Stimulated activated effector memory CD8-positive, alpha-beta T cell treated with anti-CD3 and anti-CD28 coated beads, Interleukin-12 subunit alpha, Interleukin-12 subunit beta, amount 100 ng/mL, for 72 hours (primary cell): ENCODE results near the gene MACROH2A2.
"Not testable (repeated sequence)": the region's sequence is repeated elsewhere in the genome, so short reads cannot be mapped to it uniquely, and the experiment has no call there.

Experiments
- ATAC-seq: fragments of 150-1000 bp; cut with Tn5 transposase; 2 replicates; pipeline ENCODE4 v1.10.0; 2021
- DNase-seq, 2 donors: peaks; one replicate each; pipeline ENCODE4 v3.0.0; 2021 to 2022; ENCODE audit warnings: low spot score in 2 of 2
- H3K27ac Mint-ChIP-seq: one replicate; pipeline ENCODE4 v1.8.0; 2022; ENCODE audit warnings: mild to moderate bottlenecking, mixed read lengths
- H3K36me3 Mint-ChIP-seq: one replicate; pipeline ENCODE4 v1.8.0; 2022; ENCODE audit warnings: mild to moderate bottlenecking, mixed read lengths
- H3K4me1 Mint-ChIP-seq: one replicate; pipeline ENCODE4 v1.8.0; 2022; ENCODE audit warnings: mixed read lengths
- H3K4me3 Mint-ChIP-seq: one replicate; pipeline ENCODE4 v1.8.0; 2022; ENCODE audit warnings: mild to moderate bottlenecking, mixed read lengths
- H3K9me3 Mint-ChIP-seq: one replicate; pipeline ENCODE4 v1.8.0; 2022; ENCODE audit warnings: mixed read lengths

The MACROH2A2 gene

GRCh38 chr10:70140297-70140696, 87.7 kb downstream of the MACROH2A2 start:
- H3K36me3 Mint-ChIP-seq, result no peaks in the 10 kb centered on the region
- H3K4me3 Mint-ChIP-seq, result no peak overlapping the region
- ATAC-seq (no peak), DNase-seq (no peak)
- H3K9me3 Mint-ChIP-seq, result no peaks in the 10 kb centered on the region
- peaks cover 38% of the 10 kb centered on the region for H3K4me1 Mint-ChIP-seq
- H3K27ac Mint-ChIP-seq, result no peak overlapping the region

GRCh38 chr10:70142555-70142954, 89.9 kb downstream of the MACROH2A2 start:
- Mint-ChIP-seq H3K4me1 (peaks cover 31% of the 10 kb centered on the region), H3K9me3 (no peaks in the 10 kb centered on the region), H3K4me3 (no peak overlapping the region), H3K36me3 (peaks cover 14% of the 10 kb centered on the region), H3K27ac (no peak overlapping the region)
- no peak for DNase-seq
- ATAC-seq, result no peak

- DNase-seq, result no peak
- Mint-ChIP-seq H3K4me3 (peak overlapping the region; percentile 69), H3K4me1 (peaks cover 31% of the 10 kb centered on the region), H3K36me3 (peaks cover 29% of the 10 kb centered on the region), H3K27ac (peak overlapping the region; percentile 79), H3K9me3 (no peaks in the 10 kb centered on the region)
- no peak for ATAC-seq
Measured at GRCh38 chr10:70144372-70145110, 91.9 kb downstream of the MACROH2A2 start.

- Mint-ChIP-seq H3K4me1 (peaks cover 31% of the 10 kb centered on the region), H3K27ac (peak overlapping the region; percentile 79)
- ATAC-seq, result peak; percentile 6
Measured at GRCh38 chr10:70145166-70145665, 92.6 kb downstream of the MACROH2A2 start.

GRCh38 chr10:70145666-70146488, 93.2 kb downstream of the MACROH2A2 start:
- H3K36me3 Mint-ChIP-seq, result peaks cover 42% of the 10 kb centered on the region
- ATAC-seq, result peak; percentile 76
- peaks cover 31% of the 10 kb centered on the region for H3K4me1 Mint-ChIP-seq

More at GRCh38 chr10:70145166-70145665, 92.6 kb downstream of the MACROH2A2 start:
- peak in 1 of 2 donors; percentile 68 for DNase-seq
- Mint-ChIP-seq H3K9me3 (no peaks in the 10 kb centered on the region), H3K36me3 (peaks cover 36% of the 10 kb centered on the region), H3K4me3 (peak overlapping the region; percentile 69)

GRCh38 chr10:70146489-70147258, 94.0 kb downstream of the MACROH2A2 start, which contains the start of gene TYSND1:
TSS of gene TYSND1 (minus strand) at chr10:70146700. CDS start at chr10:70146586, 114 bp downstream.
- Mint-ChIP-seq H3K4me3 (peak within 1 kb of the TSS; percentile 69), H3K9me3 (no peaks in the 10 kb centered on the region), H3K27ac (peak within 1 kb of the TSS; percentile 79), H3K36me3 (peaks cover 50% of the 10 kb centered on the region), H3K4me1 (peaks cover 31% of the 10 kb centered on the region)
- peak; percentile 82 to 96 for DNase-seq
- peak; percentile 90 for ATAC-seq

More at GRCh38 chr10:70145666-70146488, 93.2 kb downstream of the MACROH2A2 start:
- H3K27ac Mint-ChIP-seq, result peak overlapping the region; percentile 79
- peak overlapping the region; percentile 69 for H3K4me3 Mint-ChIP-seq
- no peaks in the 10 kb centered on the region for H3K9me3 Mint-ChIP-seq
- peak; percentile 58 to 87 for DNase-seq

- no peaks in the 10 kb centered on the region for H3K9me3 Mint-ChIP-seq
- peaks cover 31% of the 10 kb centered on the region for H3K4me1 Mint-ChIP-seq
- H3K27ac Mint-ChIP-seq, result peak overlapping the region; percentile 79
- peak overlapping the region; percentile 69 for H3K4me3 Mint-ChIP-seq
- no peak for ATAC-seq
- H3K36me3 Mint-ChIP-seq, result peaks cover 56% of the 10 kb centered on the region
- no peak for DNase-seq
Measured at GRCh38 chr10:70147259-70147625, 94.6 kb downstream of the MACROH2A2 start.

GRCh38 chr10:70148516-70148915, 95.9 kb downstream of the MACROH2A2 start:
- peaks cover 69% of the 10 kb centered on the region for H3K36me3 Mint-ChIP-seq
- DNase-seq, result no peak
- no peak for ATAC-seq
- H3K27ac Mint-ChIP-seq, result no peak overlapping the region
- no peak overlapping the region for H3K4me3 Mint-ChIP-seq
- H3K4me1 Mint-ChIP-seq, result peaks cover 18% of the 10 kb centered on the region
- H3K9me3 Mint-ChIP-seq, result no peaks in the 10 kb centered on the region

- H3K36me3 Mint-ChIP-seq, result peaks cover 100% of the 10 kb centered on the region
- no peaks in the 10 kb centered on the region for H3K9me3 Mint-ChIP-seq
- peaks cover 17% of the 10 kb centered on the region for H3K4me1 Mint-ChIP-seq
- H3K4me3 Mint-ChIP-seq, result no peak overlapping the region
- DNase-seq (no peak), ATAC-seq (no peak)
- H3K27ac Mint-ChIP-seq, result peak overlapping the region; percentile 1
Measured at GRCh38 chr10:70155255-70155838, 102.7 kb downstream of the MACROH2A2 start.

GRCh38 chr10:70158113-70158512, 105.5 kb downstream of the MACROH2A2 start:
- Mint-ChIP-seq H3K27ac (no peak overlapping the region), H3K36me3 (peaks cover 97% of the 10 kb centered on the region), H3K4me3 (no peak overlapping the region), H3K9me3 (no peaks in the 10 kb centered on the region), H3K4me1 (peaks cover 42% of the 10 kb centered on the region)
- no peak for ATAC-seq
- no peak for DNase-seq

GRCh38 chr10:70159366-70159765, 106.7 kb downstream of the MACROH2A2 start:
- H3K4me3 Mint-ChIP-seq, DNase-seq, H3K27ac Mint-ChIP-seq, H3K9me3 Mint-ChIP-seq, ATAC-seq: not testable (repeated sequence)
- peaks cover 97% of the 10 kb centered on the region for H3K36me3 Mint-ChIP-seq
- peaks cover 54% of the 10 kb centered on the region for H3K4me1 Mint-ChIP-seq

GRCh38 chr10:70160798-70161197, 108.2 kb downstream of the MACROH2A2 start:
- Mint-ChIP-seq H3K27ac (no peak overlapping the region), H3K36me3 (peaks cover 97% of the 10 kb centered on the region), H3K4me1 (peaks cover 55% of the 10 kb centered on the region), H3K9me3 (no peaks in the 10 kb centered on the region), H3K4me3 (no peak overlapping the region)
- DNase-seq (no peak), ATAC-seq (no peak)
